ENCODE measurements around the gene PON2. TPM values are rescaled to one million over a fixed set of nuclear protein-coding genes. Genes with fewer than 3 reads are reported as not detected.

Gene PON2
- total RNA-seq, 4 donors from 2014 or later = 41.8 to 91.0 (median 75.8) TPM

- Histone ChIP-seq H3K27ac (no peak overlapping the region), H3K27me3 (no peaks in the 10 kb centered on the region), H3K4me3 (no peak overlapping the region), H3K4me1 (no peaks in the 10 kb centered on the region), H3K9me3 (no peaks in the 10 kb centered on the region), H3K36me3 (no peaks in the 10 kb centered on the region)
- intact Hi-C loops (cut with DNase I; ENCODE audit: low total_unique reads) = no loop called here
- no peak for DNase-seq
- no peak for TF ChIP-seq POLR2A (IDR thresholded peaks at IDR 0.05)
- TF ChIP-seq CTCF (IDR thresholded peaks at IDR 0.05) = no peak
Measured at GRCh38 chr7:95472581-95473161, 37.8 kb upstream of the PON2 start.

GRCh38 chr7:95471071-95471470 lies 36.2 kb upstream of the PON2 start:
- Histone ChIP-seq H3K27me3 (no peaks in the 10 kb centered on the region), H3K9me3 (no peaks in the 10 kb centered on the region), H3K4me3 (no peak overlapping the region), H3K36me3 (no peaks in the 10 kb centered on the region), H3K4me1 (no peaks in the 10 kb centered on the region), H3K27ac (no peak overlapping the region)
- DNase-seq = no peak
- TF ChIP-seq CTCF (IDR thresholded peaks at IDR 0.05) = no peak
- TF ChIP-seq POLR2A (IDR thresholded peaks at IDR 0.05) = no peak
- intact Hi-C loops (cut with DNase I; ENCODE audit: low total_unique reads) = no loop called here

- H3K27me3 ChIP-seq = no peaks in the 10 kb centered on the region
- TF ChIP-seq CTCF (IDR thresholded peaks at IDR 0.05) (no peak), POLR2A (IDR thresholded peaks at IDR 0.05) (no peak)
- H3K4me1 ChIP-seq = no peaks in the 10 kb centered on the region
- DNase-seq = no peak
- no peak overlapping the region for H3K27ac ChIP-seq
- no peaks in the 10 kb centered on the region for H3K36me3 ChIP-seq
- intact Hi-C loops (cut with DNase I; ENCODE audit: low total_unique reads) = no loop called here
- H3K9me3 ChIP-seq = no peaks in the 10 kb centered on the region
- H3K4me3 ChIP-seq = no peak overlapping the region
Measured at GRCh38 chr7:95470452-95470851, 35.6 kb upstream of the PON2 start.

- Histone ChIP-seq H3K27ac (no peak overlapping the region), H3K36me3 (no peaks in the 10 kb centered on the region), H3K9me3 (no peaks in the 10 kb centered on the region), H3K4me3 (no peak overlapping the region), H3K4me1 (no peaks in the 10 kb centered on the region), H3K27me3 (no peaks in the 10 kb centered on the region)
- DNase-seq = no peak
- intact Hi-C loops (cut with DNase I; ENCODE audit: low total_unique reads) = no loop called here
- TF ChIP-seq CTCF (IDR thresholded peaks at IDR 0.05) (no peak), POLR2A (IDR thresholded peaks at IDR 0.05) (no peak)
Measured at GRCh38 chr7:95469848-95470247, 35.0 kb upstream of the PON2 start.

- Histone ChIP-seq H3K27me3 (no peaks in the 10 kb centered on the region), H3K27ac (no peak overlapping the region), H3K4me3 (no peak overlapping the region), H3K4me1 (no peaks in the 10 kb centered on the region), H3K9me3 (no peaks in the 10 kb centered on the region), H3K36me3 (no peaks in the 10 kb centered on the region)
- no peak for TF ChIP-seq POLR2A (IDR thresholded peaks at IDR 0.05)
- no peak for TF ChIP-seq CTCF (IDR thresholded peaks at IDR 0.05)
- DNase-seq = no peak
- intact Hi-C loops (cut with DNase I; ENCODE audit: low total_unique reads) = no loop called here
Measured at GRCh38 chr7:95469187-95469586, 34.4 kb upstream of the PON2 start.

Data from uterus (tissue), 4 donors.